GM21528 (cell line): Measurements from ENCODE around the gene TCF19.
"Not testable (repeated sequence)": the region's sequence is repeated elsewhere in the genome, so short reads cannot be mapped to it uniquely, and the experiment has no call there.

Experiments used
- ATAC-seq: cut with Tn5 transposase; IDR thresholded peaks from one replicate; pipeline ENCODE4 v1.9.1; 2021; ENCODE audit warnings: mild to moderate bottlenecking, moderate library complexity; ENCODE audit not compliant: unreplicated experiment, low FRiP score

Gene TCF19

GRCh38 chr6:31158863-31159855 lies 770 bp downstream of the TCF19 start:
- peak; percentile 13 for ATAC-seq

- ATAC-seq = no peak
Measured at GRCh38 chr6:31161216-31162126, 3.1 kb downstream of the TCF19 start.

- no peak for ATAC-seq
Measured at GRCh38 chr6:31162463-31163165, 4.2 kb downstream of the TCF19 start.

- no peak for ATAC-seq
Measured at GRCh38 chr6:31163922-31164321, 5.5 kb downstream of the TCF19 start.

GRCh38 chr6:31164475-31165063 lies 6.2 kb downstream of the TCF19 start:
- not testable (repeated sequence) for ATAC-seq

- ATAC-seq = peak; percentile 58
Measured at GRCh38 chr6:31165064-31165832, 6.9 kb downstream of the TCF19 start.

GRCh38 chr6:31165986-31166385 lies 7.6 kb downstream of the TCF19 start:
- ATAC-seq = no peak

- no peak for ATAC-seq
Measured at GRCh38 chr6:31168606-31169005, 10.2 kb downstream of the TCF19 start.

GRCh38 chr6:31169123-31169857 lies 10.9 kb downstream of the TCF19 start:
- ATAC-seq = no peak

- not testable (repeated sequence) for ATAC-seq
Measured at GRCh38 chr6:31169858-31170599, 11.6 kb downstream of the TCF19 start.

- no peak for ATAC-seq
Measured at GRCh38 chr6:31170600-31170881, 12.2 kb downstream of the TCF19 start, which contains the start of gene POU5F1. POU5F1 (minus strand) TSS chr6:31170682; CDS start chr6:31170620, 62 bp downstream.

- ATAC-seq = no peak
Measured at GRCh38 chr6:31170987-31171671, 12.7 kb downstream of the TCF19 start.

GRCh38 chr6:31171931-31172905 lies 13.8 kb downstream of the TCF19 start:
- ATAC-seq = no peak

- no peak for ATAC-seq
Measured at GRCh38 chr6:31172973-31173384, 14.6 kb downstream of the TCF19 start.

GRCh38 chr6:31173406-31173805 lies 15.0 kb downstream of the TCF19 start:
- no peak for ATAC-seq

- ATAC-seq = no peak
Measured at GRCh38 chr6:31174378-31174777, 16.0 kb downstream of the TCF19 start.
